ENCODE measurements around the gene TNKS1BP1.
"Not testable (repeated sequence)": the region's sequence is repeated elsewhere in the genome, so short reads cannot be mapped to it uniquely, and the experiment has no call there.

TNKS1BP1 gene

DNA sequence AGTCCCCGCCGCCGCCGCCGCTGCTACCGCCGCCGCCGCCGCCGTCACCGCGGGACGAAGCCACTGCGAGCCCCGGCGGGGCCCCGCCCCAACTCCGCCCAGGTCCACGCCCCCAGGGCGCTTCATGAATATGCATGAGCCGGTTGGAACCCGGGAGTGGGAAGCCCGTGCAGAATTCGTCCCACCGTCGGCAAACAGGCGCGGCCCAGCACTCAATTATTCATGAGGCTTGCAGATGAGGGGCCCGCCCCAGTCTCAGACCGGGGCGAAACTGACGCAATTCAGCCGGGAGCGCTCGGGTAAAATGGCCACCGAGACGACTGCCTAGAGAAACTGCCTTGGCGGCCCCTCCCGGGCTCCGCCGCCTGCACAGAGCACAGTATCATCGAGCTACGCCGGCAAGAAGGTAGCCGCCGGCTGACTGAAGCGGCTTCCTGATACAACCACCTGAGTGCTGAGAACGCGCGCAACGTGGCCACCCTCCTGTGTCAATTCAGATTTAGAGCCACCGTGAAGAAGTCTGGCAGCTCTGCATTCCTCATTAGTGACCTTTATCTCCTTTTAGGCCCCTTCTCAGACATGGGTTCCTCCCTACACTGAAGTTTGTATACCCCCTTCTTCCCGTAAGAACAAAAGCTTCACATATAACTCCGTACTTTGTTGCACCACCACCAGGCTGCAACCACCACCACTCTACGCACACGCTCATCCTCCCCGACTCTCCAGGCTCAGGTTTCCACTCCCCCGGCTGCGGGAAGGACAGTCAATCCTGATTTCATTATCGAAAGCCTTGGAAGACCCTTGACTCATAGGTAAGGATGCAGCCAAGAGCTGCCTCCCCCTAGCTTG, at the start of gene TNKS1BP1:
TSS of gene TNKS1BP1 (minus strand) at position 67 of the 849 bp plus-strand sequence. CDS start 3,067 bp downstream, outside the sequence.
- peak; percentile 96 for DNase-seq

DNA sequence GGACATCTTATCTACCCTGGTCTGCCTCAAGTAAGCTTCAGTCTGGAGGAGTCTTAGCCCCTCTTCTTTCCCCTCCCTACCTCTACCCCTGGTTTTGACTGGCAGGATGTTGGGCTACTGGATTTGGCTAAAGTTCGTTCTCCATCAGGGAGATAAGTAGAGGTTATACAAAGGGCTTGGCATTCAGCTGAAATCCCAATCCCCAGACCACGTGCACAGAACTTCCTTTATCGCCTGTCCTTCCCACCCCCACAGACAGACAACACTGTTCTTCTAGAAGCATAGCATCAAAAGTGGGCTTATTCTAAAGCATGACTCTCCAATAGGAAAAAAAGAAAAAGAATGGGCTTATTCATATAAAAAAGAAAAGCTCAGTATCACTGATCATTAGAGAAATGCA, 48.4 kb upstream of the TNKS1BP1 start:
- no peak for DNase-seq

GRCh38 chr11:57370941-57371340, 46.2 kb upstream of the TNKS1BP1 start:
- no peak for DNase-seq

- no peak for DNase-seq
Observed at GRCh38 chr11:57370251-57370650, 45.5 kb upstream of the TNKS1BP1 start.

DNA sequence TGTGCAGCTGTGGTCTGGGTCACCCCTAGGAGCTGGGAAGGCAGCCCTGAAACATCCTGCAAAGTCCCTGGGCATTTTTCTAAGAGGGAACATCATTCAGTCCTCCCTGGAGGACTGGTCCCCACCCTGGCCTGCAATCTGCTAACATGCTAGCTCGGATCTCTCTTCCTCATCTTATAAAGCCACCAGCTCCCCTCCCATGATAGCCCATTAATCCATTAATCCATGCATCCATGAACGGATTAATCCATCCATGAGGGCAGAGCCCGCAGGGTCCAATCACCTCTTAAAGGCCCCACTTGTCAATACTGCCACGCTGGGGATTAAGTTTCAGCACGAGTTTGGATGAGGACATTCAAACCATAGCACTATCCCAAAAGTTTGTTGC, 44.1 kb upstream of the TNKS1BP1 start:
- peak; percentile 59 for DNase-seq

DNA sequence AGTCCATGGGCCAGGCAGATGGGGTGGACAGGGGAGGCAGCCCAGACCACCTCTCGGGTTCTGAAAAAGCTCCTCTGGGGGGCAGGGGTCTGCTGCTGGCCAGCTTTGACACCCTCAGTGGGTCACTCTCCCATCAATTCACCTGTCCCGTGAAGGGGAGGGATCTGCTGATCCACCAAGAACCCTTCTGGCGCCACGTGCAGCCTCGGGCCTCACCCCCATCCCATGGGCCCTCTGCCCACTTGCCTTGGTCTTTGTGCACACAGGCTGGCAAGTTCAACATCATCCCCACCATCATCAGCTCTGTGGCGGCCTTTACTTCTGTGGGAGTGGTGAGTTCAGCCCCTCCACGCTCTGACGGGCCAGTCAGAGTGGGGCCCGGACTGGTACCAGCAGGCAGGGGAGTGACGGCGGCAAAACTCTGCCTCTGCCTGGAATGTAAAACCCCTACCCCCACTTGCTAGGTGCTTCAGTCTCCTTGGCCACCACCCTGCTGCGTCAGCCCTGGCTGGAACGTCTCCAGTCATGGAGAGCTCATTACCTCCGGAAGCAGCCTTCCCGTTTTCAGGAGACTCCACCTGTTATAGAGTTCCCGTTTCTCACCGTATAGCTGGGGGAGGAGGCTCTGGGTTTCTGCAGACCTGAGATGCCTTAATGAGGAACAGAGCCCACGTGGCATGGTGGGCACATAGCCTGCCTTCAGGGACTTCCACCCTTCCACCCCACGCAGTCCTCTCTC, 43.5 kb upstream of the TNKS1BP1 start:
- no peak for DNase-seq

DNA sequence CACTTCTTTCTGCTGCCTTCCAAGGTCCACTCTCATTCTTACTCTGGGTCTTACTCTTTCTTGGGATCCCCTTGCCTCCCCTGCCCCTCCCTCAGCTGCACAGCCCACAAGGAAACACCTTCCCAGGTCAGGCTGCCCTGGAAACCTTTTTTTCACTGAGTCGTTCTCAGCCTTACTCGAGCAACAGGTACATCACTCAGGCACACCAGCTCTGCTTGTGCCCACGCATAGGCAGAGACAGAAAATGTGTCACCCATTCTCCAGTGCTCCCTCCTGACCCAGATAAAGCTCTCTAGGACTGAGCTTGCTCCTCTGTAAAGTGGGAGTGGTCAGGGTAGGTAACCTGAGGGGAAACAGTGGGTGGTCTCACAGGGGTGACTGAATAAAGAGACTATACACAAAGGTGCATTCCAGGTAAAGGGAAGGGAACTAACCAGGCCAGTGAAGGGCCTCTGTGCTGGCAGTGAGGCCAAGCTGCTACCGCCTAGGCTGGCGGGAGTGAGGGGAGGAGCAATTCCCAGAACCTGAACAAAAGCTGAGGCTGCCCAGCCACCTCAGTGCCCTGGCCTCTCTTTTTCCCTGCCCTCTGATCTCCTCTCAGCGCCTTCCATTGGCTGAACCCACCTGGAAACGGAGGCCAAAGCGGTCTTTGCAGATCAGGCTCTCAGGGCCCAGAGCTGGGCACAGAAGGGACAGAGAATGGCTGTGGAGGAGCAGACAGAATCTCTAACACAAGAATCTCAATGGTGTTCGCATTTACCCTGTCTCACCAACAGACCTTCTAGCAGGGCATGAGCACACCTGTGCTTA, 40.3 kb upstream of the TNKS1BP1 start:
- DNase-seq: no peak

DNA sequence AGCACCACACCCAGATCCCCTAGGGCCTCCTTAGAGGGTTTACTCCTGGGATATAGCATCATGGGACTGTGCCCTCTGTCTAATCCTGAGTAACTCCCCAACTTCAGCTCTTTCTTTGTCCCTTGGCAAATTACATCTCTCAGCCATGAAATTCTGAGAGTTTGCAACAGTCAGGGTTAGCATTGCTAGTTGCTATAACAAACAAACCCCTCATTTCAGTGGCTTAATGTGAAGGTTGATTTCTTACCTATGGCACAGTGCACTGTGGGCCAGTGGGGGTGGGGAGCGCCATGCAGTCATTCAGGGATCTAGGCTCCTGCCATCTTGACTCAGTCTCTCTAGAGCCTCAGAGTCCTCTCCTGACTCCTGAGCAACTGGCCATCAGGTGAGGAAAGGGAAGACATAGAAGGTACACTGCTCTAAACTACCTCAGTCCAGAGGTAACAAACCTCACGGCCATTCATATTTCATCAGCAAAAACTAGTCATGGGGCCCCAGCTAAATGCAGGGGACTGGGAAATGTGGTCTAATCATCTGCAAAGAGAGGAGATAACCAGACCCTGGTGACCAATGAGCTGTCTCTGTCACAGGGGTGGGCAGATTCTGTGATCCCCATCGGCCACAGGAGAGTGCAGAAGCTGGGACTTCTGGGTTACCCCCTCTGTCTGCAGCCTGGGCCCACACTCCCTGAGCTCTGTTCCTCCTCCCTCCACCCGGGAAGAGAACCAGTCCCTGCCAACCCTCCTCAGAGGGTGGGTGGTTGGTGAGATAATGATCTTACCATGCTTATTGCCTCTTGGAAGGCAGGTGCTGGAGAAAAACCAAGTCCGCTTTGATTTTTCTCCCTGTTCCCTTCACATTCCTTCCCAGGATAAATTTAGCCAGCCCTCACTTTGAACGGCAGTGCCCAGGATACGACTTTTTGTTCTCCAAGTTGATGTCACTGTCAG, 38.7 kb upstream of the TNKS1BP1 start:
- DNase-seq: no peak

- DNase-seq: no peak
Observed at GRCh38 chr11:57361926-57362325, 37.2 kb upstream of the TNKS1BP1 start.

DNA sequence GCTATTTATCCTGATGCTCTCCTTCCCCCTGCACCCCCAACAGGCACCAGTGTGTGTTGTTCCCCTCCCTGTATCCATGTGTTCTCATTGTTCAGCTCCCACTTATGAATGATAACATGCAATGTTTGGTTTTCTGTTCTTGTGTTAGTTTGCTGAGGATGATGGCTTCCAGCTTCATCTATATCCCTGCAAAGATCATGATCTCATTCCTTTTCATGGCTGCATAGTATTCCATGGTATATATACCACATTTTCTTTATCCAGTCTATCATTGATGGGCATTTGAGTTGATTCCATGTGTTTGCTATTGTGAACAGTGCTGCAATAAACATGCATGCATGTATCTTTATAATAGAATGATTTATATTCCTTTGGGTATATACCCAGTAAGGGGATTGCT, 36.7 kb upstream of the TNKS1BP1 start:
- not testable (repeated sequence) for DNase-seq

DNA sequence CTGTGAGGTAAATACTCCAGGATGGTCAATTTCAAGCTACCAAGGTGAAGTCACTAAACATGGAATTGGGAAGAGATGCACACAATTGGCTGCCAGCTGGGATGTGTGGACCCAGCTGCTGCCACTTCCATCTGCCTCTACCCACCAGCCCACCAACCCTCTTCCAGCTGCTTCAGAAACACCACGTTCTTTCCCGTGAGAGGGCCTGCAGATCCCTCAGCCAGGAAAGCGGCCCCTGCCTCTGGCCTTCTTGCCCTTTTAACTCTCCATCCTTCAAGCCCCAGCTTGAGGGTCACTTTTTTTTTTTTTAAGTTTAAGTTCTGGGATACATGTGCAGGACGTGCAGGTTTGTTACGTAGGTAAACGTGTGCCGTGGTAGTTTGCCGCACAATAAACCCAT, 36.2 kb upstream of the TNKS1BP1 start:
- DNase-seq: no peak

- no peak for DNase-seq
Observed at GRCh38 chr11:57359896-57360690, 35.3 kb upstream of the TNKS1BP1 start.

GRCh38 chr11:57359396-57359795, 34.6 kb upstream of the TNKS1BP1 start:
- no peak for DNase-seq

DNA sequence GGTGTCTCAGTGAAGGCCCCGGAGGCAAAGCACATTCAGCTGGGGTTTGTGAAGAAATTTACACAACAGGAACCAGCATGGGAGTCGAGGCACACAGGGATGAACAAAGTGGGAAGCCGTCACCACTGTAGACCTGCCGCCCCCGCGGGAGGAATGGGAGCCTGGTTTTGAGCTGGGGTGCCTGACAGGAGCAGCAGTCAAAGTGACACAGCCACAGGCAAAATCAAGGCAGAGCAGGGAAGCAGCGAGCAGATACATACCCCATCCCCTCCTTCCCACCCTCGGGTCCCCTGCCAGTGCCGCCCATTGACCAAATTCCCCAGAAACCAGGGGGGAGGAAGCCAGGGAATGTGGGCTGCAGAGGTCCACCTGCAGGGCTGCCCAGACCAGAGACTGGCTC, 34.2 kb upstream of the TNKS1BP1 start:
- DNase-seq: no peak

DNA sequence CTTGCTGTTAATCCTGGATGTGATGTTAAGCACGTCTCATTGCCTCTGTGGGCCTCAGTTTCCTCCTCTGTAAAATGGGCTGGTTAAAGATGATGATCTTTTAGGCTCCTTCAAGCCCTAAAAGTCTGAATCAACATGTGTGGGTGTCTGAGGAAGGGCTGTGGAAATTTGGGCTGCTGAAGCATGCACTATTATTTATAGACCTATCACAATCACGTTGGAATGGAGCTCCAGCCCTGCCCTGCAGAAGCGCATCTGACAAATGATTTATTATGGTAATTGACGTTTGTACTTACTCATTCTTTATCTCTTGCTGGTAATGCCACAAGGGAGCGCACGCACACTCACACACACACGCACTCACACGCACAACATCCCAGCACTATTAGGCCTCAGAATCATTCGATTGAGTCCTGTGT, 33.8 kb upstream of the TNKS1BP1 start:
- no peak for DNase-seq

- DNase-seq: no peak
Observed at GRCh38 chr11:57357856-57358255, 33.1 kb upstream of the TNKS1BP1 start.

- no peak for DNase-seq
Observed at GRCh38 chr11:57357310-57357709, 32.6 kb upstream of the TNKS1BP1 start.

DNA sequence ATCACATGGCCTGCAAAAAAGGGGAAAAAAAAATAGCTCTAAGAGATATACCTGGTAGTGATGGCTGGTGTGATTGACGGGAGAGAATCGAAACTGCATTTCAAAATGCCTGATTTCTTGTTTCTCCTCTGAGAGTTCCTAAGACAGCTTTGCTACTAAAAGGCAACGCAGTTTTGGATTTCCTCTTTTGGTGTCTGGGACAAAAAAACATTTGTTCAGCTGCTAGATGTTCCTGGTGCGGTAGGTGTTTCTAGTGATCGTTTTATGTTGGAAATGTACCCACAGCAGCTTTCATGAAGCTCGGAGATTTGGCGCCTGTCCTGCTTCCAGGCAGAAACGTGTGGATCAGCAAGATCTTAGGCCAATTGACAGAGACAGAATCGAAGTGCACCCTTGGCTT, 31.5 kb upstream of the TNKS1BP1 start:
- DNase-seq: no peak

DNA sequence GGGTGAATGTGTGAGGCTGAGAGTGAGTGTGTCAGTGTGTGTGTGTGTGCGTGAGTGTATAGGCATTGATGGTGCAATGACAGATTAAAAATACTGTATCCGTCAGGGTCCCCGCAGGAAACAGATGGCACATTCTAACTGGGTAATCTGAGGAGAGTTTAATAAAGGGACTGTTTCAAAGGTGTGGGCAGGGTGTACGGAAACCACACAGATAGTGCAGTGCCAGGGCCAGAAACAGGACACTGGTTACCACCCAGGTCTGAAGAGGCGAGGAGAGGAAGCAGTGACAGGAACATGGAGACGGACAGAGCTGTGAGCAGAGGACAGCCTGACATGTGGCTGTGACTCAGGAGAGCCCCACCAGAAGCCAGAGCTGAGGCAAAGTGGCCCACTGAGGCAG, 29.9 kb upstream of the TNKS1BP1 start:
- no peak for DNase-seq

DNA sequence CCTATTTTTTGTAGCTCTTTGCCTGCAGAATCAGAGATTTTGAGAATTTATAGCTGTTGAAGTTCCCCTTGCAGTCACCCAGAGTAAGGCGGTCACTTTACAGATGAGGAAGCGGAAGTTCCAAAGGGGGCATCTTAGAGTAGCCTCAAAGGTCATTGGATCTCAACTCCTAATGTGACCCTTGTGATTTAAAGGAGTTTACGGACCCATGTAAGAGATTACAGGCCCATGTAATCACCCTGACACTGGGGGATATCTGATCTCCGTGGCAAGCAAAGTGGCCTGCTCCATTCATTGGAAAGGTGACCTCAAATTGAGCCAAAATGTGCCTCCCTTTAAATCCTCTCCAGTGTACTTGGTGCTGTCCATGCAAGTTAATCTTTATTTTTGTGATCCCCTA, 29.1 kb upstream of the TNKS1BP1 start:
- no peak for DNase-seq

- DNase-seq: no peak
Observed at GRCh38 chr11:57353446-57353845, 28.7 kb upstream of the TNKS1BP1 start.
